GM21423 (cell line): ENCODE measurements around the gene G3BP2.
A peak's percentile ranks its signal among the peaks of the same experiment; 100 is the strongest.
"Not testable (repeated sequence)": the region's sequence is repeated elsewhere in the genome, so short reads cannot be mapped to it uniquely, and the experiment has no call there.

Experiments used
- ATAC-seq: cut with Tn5 transposase; IDR thresholded peaks from one replicate; pipeline ENCODE4 v1.9.1; 2021; ENCODE audit warnings: mild to moderate bottlenecking, moderate library complexity; ENCODE audit not compliant: unreplicated experiment

The G3BP2 gene

DNA sequence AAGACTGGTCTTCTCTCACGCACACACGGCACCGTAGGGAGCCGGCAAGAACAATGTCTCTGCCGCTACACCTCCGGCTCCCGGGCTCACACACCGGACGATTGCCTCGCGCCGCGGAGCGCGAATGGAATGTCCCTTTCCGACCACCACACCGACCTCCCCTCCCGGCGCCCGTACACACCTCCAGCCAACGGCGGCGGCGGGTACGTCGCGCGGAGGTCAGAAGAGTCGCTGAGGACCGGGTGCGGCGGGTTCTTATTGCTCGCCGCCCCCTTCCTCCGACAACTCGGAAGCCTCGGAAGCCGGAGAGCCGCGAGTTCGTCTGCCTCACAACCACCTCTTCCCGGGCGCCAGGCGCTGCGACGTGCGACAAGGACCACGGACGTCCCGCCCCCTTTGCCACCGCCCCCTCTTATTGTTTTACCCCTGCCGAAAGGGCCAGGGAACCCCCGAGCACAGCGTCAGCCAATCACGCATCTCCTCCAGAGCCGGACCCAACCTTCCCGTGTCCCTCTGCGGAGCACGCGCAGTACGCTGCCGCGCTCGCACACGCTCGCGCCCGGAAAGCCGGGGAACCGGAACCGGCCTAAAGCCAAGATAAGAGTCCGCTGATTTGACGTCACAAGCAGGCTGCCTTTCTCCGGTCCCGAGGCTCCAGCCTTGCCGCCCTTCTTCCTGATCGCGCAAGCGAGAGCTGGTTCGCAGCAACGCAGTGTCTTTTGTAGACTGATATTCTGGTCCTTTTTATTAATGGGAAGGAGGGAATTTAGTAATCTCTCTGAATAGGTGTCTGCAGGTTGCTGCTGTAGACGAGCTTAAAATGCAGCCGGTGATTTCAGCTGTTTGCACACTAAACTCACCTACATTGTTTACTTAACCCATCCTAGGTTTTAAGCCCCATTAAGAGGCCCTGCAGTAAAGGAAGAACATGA is at the start of gene G3BP2:
TSS of gene G3BP2 (minus strand) at position 385 of the 932 bp plus-strand sequence. CDS start 11,386 bp downstream, outside the sequence.
- peak; percentile 94 for ATAC-seq

DNA sequence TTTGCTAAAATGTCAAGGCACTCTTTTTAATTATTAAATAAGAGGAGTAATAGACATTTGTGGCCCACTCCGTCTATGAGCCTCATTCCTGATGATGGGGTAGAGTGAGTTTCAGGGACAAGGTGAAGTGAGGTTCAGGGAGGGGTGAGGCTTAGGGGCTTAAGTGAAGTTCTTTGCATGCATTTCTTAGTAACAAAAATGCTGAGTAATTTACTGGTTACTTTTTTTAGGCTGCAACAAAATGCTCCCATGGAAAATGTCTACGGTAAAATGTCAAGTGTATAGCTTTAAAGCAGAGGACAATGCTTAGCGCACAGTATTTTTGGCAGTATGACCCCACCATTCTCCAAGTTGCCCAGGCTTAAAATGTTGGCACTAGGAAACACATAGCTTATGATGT is 49.2 kb upstream of the G3BP2 start:
- no peak for ATAC-seq

DNA sequence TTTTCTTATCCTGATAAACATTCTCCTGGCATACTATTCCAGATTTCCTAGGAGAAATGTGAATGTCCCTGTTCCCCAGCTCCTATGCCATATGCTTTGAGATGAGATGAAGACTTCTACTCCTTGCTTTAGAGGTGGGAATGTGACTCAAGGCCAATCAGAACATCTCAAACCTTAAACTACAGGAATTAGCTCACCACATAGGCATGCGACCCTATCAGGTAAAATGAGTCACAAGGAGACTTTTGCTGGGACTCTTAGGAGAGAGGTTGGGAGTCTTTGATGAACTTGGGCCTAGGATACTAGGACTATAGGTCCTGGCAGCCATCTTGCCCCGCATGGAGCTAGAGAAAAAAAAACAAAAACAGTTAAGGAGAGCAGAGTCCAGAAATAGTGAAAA is 45.3 kb upstream of the G3BP2 start:
- ATAC-seq, result no peak

DNA sequence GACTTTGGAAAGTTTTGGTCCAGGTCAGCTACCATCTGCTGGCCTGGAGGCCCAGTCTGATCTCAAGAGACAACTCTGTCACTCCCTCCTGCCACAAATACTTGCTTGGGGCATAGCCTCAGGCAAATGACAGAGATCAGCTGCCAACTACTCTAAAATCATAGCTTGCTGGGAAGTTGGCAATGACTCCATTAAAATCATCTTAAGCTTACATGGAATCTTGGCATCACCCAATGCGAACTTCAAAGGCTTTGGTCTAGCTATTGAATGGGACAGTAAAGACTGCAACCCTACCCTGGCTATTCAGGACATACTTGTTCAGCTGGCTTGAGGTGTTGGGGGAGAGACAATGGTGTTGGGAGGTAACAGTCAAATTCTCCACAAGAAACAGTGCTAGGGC is 44.2 kb upstream of the G3BP2 start:
- no peak for ATAC-seq

DNA sequence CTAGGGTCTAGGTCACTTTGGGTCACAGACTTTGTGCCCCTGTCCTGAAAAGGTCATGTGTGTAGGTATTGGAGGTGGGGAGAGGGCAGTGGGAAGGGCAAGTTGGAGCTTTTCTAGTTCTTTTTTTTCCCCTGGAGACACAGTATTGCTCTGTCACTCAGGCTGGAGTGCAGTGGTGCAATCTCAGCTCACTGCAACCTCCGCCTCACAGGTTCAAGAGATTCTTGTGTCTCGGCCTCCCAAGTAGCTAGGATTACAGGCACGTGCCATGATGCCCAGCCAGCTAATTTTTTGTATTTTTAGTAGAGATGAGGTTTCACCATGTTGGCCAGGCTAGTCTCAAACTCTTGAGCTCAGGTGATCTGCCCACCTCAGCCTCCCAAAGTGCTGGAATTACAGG is 42.8 kb upstream of the G3BP2 start:
- ATAC-seq, result not testable (repeated sequence)

DNA sequence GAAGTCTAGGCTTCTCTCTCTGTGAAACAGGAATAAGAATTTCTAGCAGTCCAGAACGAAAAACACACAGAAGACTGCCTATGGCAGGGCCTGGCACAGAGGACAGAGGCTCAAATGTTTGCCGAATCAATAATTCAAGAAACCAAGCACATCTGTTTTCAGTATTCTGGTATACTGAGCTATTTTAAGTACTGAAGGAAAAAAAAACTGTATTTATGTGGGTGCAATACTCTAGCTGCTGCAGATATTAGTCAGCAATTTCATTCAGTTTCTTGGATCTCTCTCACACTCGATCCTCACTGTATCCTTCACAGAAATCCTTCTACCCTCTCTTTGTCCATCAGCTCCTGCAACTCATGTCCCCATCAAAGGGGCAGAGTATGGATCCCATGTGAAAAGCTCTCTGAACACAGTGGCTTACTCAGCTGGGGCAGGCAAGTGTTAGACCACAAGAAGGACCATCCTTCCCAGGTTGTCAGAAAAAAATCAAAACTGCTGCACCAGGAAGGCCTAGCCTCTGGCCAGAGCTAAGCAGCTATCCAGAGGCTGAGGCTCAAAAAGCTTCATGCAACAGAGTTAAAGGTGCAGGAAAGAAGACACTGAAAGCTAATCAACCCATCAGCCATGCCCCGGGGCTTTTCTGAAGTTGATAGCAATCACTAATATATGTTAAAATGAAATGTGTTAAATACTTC is 42.0 kb upstream of the G3BP2 start:
- ATAC-seq, result no peak

DNA sequence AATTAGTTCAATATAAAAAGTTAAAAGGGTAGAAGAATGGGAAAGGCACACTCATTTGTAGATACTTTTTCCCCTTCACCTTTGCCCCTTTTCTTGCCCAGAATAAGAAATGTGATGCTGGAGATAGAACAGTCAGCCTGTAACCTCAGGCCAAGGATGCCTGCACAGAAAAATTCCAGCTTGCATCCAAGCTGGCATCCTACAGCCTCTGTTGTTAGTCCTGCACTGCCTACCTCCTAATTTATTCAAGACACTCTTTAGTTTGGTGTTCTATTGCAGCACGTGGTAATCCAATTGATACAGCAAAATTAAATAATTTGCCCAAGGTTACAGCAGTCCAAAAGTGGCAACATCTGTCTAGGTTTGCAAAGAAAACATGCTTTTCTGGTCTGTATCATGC is 41.5 kb upstream of the G3BP2 start:
- ATAC-seq, result no peak

DNA sequence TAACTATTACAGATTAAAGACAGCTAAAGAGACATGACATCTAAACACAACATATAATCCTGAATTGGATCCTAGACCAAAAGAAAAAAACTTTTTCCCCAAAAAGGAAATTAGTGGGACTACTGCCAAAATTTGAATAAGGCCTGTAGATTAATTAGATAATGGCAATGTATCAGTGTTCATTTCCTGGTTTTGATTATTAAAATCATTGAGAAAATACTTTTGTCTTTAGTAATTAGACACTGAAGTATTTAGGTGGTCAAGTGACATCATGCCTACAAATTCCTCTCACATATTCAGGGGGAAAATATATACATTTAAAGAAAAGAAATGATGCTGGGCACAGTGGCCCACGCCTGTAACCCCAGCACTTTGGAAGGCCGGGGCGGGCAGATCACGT is 40.8 kb upstream of the G3BP2 start:
- no peak for ATAC-seq

DNA sequence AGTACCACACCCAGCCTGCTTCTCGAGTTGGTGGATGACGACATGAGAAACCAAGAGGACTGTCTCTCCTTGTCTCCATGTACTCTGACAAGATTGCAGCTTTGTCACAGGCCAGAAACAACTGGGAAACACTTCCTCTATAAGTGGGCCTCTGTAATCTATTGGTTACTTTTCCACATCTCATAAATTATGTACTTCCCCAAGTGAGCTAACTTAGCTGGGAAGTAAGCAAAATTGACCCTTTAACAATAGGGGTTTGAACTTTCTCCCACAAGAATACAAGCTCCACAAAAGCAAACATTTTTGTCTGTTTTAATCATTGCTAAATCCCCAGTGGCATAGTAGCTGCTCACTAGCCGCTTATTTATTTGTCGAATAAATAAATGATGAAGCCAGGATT is 37.0 kb upstream of the G3BP2 start:
- ATAC-seq, result no peak

DNA sequence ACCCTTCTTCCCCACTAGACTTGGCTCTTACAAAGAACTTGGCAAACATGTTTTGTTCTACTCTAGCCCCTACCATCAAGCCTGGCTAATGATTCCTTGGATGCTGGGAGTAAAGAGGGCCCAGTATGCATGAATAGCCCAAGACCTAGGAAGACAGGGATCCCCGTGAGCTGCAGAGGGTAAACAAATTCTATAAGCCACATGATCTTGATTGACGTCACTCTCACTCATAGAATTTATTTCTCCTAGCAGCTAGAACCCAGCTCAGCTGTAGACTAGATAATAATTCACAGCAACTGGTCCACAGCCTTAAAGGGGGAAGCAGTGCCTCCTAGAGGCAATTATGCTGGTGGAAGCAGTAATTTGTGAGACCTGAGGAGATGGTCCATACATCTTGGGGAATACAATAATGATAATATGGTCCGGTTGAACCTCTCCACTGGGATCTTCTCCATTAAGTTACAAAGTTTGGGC is 35.0 kb upstream of the G3BP2 start:
- ATAC-seq, result peak; percentile 78

DNA sequence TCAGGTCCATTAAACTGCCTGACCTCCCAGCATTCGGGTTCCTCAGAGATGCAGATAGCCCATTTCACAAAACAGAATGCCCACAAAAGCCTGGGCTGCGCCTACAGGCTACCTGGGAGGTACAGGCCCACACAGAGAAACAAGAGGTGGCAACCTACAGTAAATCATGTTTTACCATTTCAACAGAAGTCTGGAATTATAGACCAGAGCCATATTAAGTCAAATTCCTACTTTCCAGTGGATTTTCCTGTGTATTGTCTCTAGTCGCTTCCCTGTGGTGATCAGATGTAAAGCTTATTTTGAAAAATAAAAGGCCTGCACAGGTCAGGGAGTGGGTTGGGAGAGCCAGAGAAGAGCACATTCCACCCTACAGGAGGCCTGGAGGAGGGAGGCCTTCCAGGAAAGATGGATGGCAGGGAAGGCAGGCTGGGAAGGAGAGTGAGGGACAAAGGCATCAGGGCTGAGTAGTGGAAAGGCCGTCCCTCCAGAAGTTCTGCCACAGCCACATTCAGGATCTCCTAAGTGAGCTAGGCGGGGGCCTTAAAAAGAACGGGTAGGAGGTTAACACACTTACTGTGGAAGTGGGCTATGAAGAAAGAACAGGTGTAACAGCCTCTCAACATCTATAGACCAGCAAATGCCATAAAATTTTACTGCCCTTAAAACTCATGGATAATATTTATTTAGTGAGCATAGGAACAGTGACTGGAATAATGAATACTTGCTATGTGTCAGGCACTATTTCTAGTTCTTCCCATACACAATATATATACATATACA is 32.2 kb upstream of the G3BP2 start:
- no peak for ATAC-seq

DNA sequence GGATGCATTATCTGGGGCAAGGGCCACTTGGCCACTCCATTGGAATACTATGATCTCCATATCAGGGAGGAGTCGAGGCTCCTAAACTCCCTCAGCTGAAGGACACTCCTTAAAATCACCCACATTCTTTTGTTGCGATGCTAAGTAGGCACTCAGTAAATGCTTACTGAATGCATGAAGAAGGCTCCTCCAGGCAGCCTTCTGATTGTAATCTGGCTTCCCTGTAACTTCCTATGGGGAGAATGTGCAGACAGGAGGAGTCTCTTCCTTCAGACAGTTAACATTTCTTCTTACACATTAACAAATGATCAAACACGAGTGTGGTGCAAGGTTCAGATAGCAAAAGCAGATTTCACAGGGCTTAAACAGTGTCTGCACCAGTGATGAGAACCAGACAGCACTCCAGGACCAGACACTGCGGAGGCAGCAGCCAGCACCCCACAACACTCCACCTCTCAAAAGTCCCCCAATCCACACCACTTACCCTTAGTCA is 29.8 kb upstream of the G3BP2 start:
- no peak for ATAC-seq

DNA sequence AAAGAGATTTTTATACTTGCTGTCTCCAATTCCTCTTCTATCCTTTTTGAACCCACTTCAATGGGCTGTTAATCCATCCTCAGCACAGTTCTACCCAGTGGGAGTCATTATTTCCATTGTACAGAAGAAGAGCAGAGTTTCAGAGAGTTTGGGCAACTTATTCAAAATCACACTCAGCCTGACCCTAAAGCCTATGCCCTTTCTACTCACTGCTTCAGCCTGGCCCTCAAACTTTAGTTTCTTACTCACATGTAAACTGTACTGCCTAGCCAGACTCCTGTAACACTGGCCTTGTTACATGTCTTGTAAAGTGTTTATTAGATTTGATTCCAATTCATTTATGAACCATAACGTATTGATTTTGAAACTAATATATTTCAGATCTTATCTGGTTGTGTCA is 26.1 kb upstream of the G3BP2 start:
- ATAC-seq, result peak; percentile 31

DNA sequence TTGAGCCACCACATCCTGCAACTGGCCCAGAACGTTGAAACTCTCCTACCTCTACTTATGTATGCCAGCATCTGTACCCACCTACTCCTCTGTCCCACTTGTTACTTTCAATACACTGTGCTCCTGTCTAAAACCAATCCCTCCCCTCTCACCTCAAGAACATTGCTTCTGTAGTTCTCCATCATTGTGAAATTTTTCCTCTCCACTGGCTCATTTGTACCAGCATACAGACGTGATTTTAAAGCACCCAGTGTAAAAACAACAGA is 25.7 kb upstream of the G3BP2 start:
- peak; percentile 41 for ATAC-seq

DNA sequence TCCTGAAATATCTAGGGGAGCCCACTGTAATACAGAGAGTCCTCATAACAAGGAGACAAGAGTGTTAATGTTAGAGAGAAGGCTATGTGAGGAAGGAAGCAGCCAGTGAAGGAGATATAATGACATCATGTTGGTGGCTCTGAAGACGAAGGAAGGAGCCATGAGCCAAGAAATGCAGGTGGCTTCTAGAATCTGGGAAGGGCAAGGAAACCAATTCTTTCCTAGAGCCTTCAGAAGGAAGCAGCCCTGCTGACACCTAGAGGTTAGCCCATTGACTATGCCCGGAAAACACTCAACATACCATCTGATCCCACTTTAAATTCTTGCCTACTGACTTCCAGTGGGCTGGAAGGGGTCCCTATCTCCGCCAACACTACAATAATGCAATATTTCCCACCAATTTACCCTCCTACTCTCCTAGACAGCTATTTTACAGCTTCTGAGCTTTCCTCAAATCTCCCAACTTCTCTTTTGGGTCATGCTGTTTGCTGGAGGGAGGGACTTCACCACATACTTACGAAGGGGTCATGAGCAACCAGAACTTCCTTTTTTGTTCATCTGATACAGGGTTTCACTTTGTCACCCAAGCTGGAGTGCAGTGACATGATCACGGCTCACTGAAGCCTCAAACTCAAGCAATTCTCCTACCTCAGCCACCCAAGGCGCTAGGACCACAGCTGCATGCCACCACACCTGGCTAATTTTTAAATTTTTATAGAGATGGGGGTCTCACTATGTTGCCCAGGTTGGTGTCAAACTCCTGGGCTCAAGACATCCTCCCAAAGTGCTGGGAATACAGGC is 25.2 kb upstream of the G3BP2 start:
- ATAC-seq, result peak; percentile 95

DNA sequence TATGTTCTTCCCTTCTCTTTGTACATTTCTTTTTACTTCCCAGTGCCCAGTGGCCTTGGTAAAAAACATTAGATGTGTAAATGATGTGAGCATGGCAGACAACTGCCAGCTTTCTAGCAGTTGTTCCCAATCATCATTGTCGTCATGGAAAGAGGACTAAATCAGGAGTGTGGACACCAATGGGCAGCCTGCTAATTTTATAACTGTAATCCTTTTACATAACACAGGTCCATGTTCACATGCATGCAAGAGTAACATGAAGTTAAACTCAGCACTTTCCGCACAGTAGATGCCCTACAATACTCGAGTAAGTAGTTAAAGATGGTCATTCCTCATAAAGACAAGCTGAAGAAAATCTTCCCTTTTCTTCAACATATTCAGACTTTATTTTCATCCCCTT is 23.4 kb upstream of the G3BP2 start:
- ATAC-seq, result no peak

DNA sequence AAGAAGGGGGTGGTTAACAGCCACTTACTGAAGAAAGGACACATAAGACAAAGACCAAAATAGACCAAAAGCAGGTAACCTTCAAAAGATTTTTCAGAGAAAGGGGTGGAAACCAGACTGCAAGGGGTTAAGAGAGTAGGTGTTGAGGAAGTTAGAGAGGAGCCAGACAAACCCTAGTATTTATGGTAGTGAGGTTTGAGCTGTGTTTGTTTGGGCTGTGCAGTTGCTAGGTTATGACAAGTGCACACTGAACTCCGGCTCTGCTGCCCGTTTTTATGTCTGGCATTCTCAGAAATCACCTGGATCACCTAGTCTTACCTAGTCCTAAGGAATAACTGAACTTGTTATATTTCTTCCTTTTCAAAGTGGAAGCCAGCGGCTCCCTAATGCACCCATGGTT is 22.9 kb upstream of the G3BP2 start:
- ATAC-seq, result no peak

DNA sequence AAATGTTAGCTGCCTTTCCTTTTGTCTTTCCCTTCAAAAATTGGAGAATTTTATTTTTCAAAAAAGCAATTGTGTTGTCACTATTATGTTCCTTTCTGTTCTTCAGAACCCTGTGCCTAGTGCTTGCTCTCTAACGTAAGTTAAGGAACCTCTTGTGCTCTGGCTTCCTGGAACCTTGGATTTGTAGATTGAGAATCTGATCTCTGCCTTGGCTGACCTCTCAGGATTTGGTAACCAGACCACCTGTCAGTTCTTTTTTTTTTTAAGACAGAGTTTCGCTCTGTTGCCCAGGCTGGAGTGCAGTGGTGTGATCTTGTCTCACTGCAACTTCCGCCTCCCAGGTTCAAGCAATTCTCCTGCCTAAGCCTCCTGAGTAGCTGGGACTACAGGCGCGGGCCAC is 18.9 kb upstream of the G3BP2 start:
- ATAC-seq, result not testable (repeated sequence)

DNA sequence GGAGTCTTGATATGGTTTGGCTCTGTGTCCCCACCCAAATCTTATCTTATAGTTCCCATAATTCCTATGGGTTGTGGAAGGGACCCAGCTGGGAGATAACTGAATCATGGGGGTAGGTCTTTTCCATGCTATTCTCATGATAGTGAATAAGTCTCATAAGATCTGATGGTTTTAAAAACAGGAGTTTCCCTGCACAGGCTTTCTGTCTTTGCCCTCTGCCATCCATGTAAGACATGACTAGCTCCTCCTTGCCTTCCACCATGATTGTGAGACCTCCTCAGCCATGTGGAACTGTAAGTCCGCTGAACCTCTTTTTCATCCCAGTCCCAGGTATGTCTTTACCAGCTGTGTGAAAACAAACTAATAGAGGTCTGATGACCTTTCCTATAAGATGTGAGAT is 13.9 kb upstream of the G3BP2 start:
- ATAC-seq, result not testable (repeated sequence)

DNA sequence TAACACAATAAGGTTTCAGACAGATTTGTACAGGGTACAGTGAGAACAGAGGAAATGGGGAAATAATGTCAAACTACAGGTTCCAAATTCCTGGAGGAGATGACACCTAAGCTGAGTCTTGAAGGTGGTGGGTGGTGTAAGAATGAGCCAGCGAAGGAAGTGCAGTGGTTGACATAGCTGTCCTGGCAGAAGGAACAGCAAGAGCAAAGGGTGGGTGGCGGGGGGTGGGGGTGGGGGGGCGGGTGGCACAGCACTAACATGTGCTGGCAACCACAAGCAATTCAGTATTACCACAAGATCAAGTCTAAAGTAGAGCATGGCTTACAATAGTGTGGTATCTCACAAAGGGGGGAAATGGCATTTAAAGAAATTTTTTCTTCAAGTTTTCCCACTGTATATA is 13.1 kb upstream of the G3BP2 start:
- ATAC-seq, result no peak
